ENCODE results near the gene SLC37A1.

DNA sequence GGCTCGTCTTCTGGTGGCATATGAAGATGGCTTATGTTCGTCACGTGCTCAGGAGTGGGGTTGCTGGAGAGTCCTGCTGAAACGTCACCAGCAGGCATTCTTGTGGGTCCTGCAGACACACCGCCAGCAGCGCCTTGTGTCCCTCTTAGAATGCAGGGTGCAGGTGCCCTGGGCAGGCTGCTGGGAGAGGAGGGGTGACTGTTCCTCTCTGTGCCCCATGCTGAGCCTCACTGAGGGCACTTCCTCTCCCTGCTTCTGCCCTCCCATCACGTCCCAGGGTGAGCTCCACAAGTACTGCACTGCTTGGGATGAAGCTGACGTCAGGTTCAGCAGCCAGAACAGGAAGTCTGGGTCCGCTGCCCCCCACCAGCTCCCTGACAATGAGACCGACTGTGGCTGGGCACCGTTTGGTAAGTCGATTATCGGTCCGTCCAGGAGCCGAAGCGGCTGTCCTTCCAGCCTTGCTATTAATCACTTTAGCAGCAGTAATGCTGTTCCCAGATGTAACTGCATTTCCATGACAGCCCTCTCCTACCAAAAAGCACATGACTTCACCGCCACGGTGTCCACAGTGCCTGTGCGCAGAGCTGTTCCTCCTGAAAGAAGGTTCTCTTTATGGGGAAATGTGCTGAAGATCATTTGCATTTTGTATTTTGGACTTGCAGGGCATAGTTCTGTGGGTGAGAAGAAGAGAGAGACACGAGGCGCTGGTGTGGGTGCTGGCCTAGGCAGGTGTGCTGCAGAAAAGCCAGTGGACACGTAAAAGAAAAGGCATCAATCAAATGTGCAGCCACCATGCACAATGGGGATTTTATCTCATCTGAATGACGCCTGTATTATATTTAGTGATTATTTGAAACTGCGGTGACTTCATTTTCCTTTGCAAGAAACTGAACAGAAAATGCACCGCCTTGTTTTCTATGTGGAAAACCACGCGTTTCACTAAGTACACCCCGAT lies 21.0 kb downstream of the SLC37A1 start:
- TF ChIP-seq CTCF (IDR thresholded peaks at IDR 0.05) (no peak), POLR2A (IDR thresholded peaks at IDR 0.05) (peak in 2 of 4 donors; percentile 36 to 42)
